HG03520 (cell line): Measurements from ENCODE around the gene RHOG.
"Not testable (repeated sequence)": the region's sequence is repeated elsewhere in the genome, so short reads cannot be mapped to it uniquely, and the experiment has no call there.

Source experiments
- ATAC-seq: cut with Tn5 transposase; IDR thresholded peaks from one replicate; pipeline ENCODE4 v1.9.1; 2021; ENCODE audit warnings: mild to moderate bottlenecking, moderate library complexity; ENCODE audit not compliant: unreplicated experiment

RHOG gene

GRCh38 chr11:3810951-3811350, 29.8 kb downstream of the RHOG start:
- no peak for ATAC-seq

GRCh38 chr11:3810446-3810845, 30.3 kb downstream of the RHOG start:
- no peak for ATAC-seq

GRCh38 chr11:3809624-3809928, 31.2 kb downstream of the RHOG start:
- no peak for ATAC-seq

GRCh38 chr11:3808861-3809623, 31.7 kb downstream of the RHOG start:
- ATAC-seq = peak; percentile 58

GRCh38 chr11:3807909-3808860, 32.6 kb downstream of the RHOG start, which contains the start of gene PGAP2:
TSS of gene PGAP2 (plus strand) at chr11:3808560. CDS start at chr11:3811260, 2,700 bp downstream.
- ATAC-seq = peak; percentile 59

GRCh38 chr11:3803726-3804495, 36.8 kb downstream of the RHOG start:
- ATAC-seq = no peak

- ATAC-seq = no peak
Observed at GRCh38 chr11:3802011-3802790, 38.6 kb downstream of the RHOG start.

GRCh38 chr11:3799873-3800272, 40.9 kb downstream of the RHOG start:
- no peak for ATAC-seq

- no peak for ATAC-seq
Observed at GRCh38 chr11:3799143-3799542, 41.6 kb downstream of the RHOG start.

GRCh38 chr11:3797329-3798090, 43.2 kb downstream of the RHOG start, which contains the start of gene NUP98:
TSS of gene NUP98 (minus strand) at chr11:3797554. CDS start at chr11:3782117, 15,437 bp downstream.
- ATAC-seq = peak; percentile 92

GRCh38 chr11:3796801-3797328, 43.9 kb downstream of the RHOG start:
- ATAC-seq = peak; percentile 17

- ATAC-seq = no peak
Observed at GRCh38 chr11:3796346-3796745, 44.4 kb downstream of the RHOG start.

- ATAC-seq = no peak
Observed at GRCh38 chr11:3796002-3796311, 44.8 kb downstream of the RHOG start.

- no peak for ATAC-seq
Observed at GRCh38 chr11:3795131-3796001, 45.4 kb downstream of the RHOG start.

GRCh38 chr11:3794387-3794786, 46.4 kb downstream of the RHOG start:
- ATAC-seq = not testable (repeated sequence)

GRCh38 chr11:3786781-3787428, 53.9 kb downstream of the RHOG start:
- ATAC-seq = no peak

GRCh38 chr11:3783611-3784010, 57.1 kb downstream of the RHOG start:
- no peak for ATAC-seq

GRCh38 chr11:3782963-3783362, 57.8 kb downstream of the RHOG start:
- ATAC-seq = no peak
